ENCODE results near the gene MAPK9.

MAPK9 gene

DNA sequence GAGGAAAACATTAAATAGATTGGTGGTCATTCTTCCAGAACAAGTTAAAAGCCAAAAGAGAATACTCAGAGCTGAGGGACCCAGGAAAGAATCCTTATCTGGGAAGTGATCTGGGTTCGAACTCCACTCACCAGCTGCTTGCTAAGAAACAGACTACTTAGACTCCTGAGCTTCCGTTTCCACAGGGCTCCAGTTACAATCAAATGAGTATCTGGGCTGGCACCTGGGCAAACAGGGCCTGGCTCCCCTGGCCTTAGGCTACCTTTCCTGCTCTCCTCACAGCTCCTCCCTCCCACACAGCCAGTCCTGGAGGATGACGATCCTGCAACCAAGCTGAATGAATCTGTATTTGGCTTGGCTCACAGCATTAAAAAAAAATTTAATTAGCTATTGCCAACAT lies 2.5 kb downstream of the MAPK9 start:
- DNase-seq (ENCODE audit: low read depth in 2 of 2): no peak
- TF ChIP-seq, protein P1, sequence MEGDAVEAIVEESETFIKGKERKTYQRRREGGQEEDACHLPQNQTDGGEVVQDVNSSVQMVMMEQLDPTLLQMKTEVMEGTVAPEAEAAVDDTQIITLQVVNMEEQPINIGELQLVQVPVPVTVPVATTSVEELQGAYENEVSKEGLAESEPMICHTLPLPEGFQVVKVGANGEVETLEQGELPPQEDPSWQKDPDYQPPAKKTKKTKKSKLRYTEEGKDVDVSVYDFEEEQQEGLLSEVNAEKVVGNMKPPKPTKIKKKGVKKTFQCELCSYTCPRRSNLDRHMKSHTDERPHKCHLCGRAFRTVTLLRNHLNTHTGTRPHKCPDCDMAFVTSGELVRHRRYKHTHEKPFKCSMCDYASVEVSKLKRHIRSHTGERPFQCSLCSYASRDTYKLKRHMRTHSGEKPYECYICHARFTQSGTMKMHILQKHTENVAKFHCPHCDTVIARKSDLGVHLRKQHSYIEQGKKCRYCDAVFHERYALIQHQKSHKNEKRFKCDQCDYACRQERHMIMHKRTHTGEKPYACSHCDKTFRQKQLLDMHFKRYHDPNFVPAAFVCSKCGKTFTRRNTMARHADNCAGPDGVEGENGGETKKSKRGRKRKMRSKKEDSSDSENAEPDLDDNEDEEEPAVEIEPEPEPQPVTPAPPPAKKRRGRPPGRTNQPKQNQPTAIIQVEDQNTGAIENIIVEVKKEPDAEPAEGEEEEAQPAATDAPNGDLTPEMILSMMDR (IDR thresholded peaks at IDR 0.05; ENCODE audit: low read depth, low read length): no peak
- H3K4me3 ChIP-seq (replicated peaks in 1 of 2; ENCODE audit: low read depth in 2 of 2, low read length in 2 of 2): no peak overlapping the region

DNA sequence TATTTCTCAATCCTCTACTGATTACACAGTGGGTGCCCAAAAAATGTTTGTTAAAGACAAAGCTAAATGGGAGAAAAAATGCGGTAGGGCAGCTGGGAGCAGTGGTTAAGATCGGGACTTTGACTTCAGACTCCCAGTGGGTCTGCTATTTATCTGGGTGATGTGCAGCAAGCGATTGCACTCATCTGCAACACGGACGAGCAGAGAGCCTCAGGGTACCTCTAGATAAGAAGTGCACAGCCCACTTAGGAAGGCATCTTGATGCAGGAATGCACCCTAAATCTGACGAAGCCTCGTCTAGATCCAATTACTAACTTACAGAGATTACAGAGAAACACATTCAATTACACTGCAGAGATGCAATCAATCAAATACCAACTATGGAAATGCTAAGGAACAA lies 4.0 kb downstream of the MAPK9 start:
- no peak for DNase-seq (ENCODE audit: low read depth in 2 of 2)
- TF ChIP-seq, protein P1 (IDR thresholded peaks at IDR 0.05; ENCODE audit: low read depth, low read length): no peak
- no peak overlapping the region for H3K4me3 ChIP-seq (replicated peaks in 1 of 2; ENCODE audit: low read depth in 2 of 2, low read length in 2 of 2)

- H3K4me3 ChIP-seq (replicated peaks in 1 of 2; ENCODE audit: low read depth in 2 of 2, low read length in 2 of 2): no peak overlapping the region
- DNase-seq (ENCODE audit: low read depth in 2 of 2): no peak
- TF ChIP-seq, protein P1 (IDR thresholded peaks at IDR 0.05; ENCODE audit: low read depth, low read length): no peak
Observed at GRCh38 chr5:180287404-180287803, 4.5 kb downstream of the MAPK9 start.

DNA sequence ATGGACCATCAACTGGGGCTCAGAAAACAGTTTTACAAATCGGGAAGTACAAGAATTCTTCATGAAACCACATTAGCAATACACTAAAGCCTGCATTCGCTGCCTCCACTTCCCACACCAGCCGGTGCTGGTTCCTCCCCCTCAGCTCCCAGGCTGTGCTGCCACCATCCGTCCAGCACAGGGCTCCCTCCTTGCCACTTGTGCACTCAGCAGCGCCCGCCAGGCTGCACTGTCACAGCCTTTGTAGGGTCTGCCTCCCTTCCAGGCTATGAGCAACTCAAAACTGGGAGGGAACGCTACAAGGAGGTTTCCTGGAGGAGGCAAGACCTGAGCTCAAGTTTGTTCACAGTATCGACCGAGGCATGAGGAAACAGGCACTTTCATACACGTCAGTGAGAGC lies 7.7 kb downstream of the MAPK9 start:
- TF ChIP-seq, protein P1 (IDR thresholded peaks at IDR 0.05; ENCODE audit: low read depth, low read length): no peak
- no peak for DNase-seq (ENCODE audit: low read depth in 2 of 2)
- H3K4me3 ChIP-seq (replicated peaks in 1 of 2; ENCODE audit: low read depth in 2 of 2, low read length in 2 of 2): no peak overlapping the region

- TF ChIP-seq, protein P1 (IDR thresholded peaks at IDR 0.05; ENCODE audit: low read depth, low read length): no peak
- peak; percentile 44 to 52 for DNase-seq (ENCODE audit: low read depth in 2 of 2)
- no peak overlapping the region for H3K4me3 ChIP-seq (replicated peaks in 1 of 2; ENCODE audit: low read depth in 2 of 2, low read length in 2 of 2)
Observed at GRCh38 chr5:180283026-180283615, 8.8 kb downstream of the MAPK9 start.

DNA sequence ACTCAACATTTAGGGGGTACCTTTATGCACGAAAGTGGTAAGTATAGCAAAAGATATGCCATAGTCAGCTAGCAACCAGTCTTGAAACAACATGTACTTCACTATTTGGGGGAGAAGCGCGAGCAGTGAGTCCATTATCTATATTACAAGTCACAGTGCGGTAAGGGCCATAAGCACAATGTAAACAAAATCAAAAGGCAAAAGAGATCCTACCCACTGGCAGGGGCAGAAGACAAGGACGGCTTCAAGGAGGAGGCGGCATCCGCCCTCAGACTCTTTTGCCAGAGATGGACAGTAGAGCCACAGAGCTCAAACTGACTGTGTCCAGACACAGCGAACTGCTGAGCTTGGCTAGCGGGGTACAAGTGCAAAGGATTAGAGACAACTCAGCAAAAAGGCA lies 9.6 kb downstream of the MAPK9 start:
- DNase-seq (ENCODE audit: low read depth in 2 of 2): no peak
- no peak overlapping the region for H3K4me3 ChIP-seq (replicated peaks in 1 of 2; ENCODE audit: low read depth in 2 of 2, low read length in 2 of 2)
- TF ChIP-seq, protein P1 (IDR thresholded peaks at IDR 0.05; ENCODE audit: low read depth, low read length): no peak

DNA sequence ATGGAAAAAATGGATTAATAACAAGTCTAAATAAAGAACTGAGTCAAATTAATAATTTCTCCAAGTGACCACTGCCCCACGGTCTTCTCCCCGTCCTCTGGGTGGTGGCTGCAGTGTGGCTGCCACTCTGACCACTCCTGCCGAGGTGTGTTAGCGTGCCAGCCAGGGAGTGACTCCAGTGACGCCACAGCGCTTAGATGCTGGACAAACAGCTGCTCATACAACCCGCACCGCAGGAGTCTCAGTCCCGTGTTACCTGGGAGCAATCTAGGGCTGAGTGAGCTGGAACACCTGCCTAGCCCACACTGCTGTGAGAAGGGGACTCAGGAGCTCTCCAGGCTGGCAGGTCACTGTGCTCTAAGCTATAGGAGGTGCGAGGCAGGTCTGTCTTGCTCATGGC lies 10.2 kb downstream of the MAPK9 start:
- DNase-seq (ENCODE audit: low read depth in 2 of 2): no peak
- TF ChIP-seq, protein P1 (IDR thresholded peaks at IDR 0.05; ENCODE audit: low read depth, low read length): no peak
- no peak overlapping the region for H3K4me3 ChIP-seq (replicated peaks in 1 of 2; ENCODE audit: low read depth in 2 of 2, low read length in 2 of 2)

Data from cardiac fibroblast (primary cell).